Epithelial cell of prostate (primary cell): ENCODE data around the gene HORMAD2.
"Not testable (repeated sequence)": the region's sequence is repeated elsewhere in the genome, so short reads cannot be mapped to it uniquely, and the experiment has no call there.

Experiments
- DNase-seq: peaks from one replicate; pipeline ENCODE4 v3.0.0-alpha.2; 2011; ENCODE audit warnings: low read depth, low spot score
- H3K27ac ChIP-seq: fragments of 450-650 bp; 2 replicates; pipeline ENCODE4 v1.5.1; 2017; ENCODE audit warnings: mild to moderate bottlenecking

The HORMAD2 gene

DNA sequence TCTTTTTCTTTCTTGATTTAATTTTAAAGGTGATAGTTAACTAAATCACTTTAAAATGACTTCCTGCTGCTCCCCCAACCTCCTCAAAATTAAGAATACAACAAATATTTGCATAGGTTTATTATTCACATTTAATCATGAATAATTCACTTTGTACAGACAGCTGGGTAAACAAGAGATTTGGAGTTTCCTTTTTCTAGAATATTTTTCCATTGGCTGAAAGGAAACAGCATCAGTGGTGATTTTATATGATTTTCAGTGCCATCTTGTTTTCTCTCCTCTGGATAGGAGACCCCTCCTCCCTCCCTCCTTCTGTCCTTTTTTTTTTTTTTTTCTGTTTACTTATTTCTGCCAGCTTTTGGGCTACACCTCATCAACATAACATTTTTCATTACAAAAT lies 105.8 kb downstream of the HORMAD2 start:
- DNase-seq, result no peak
- H3K27ac ChIP-seq, result no peak overlapping the region

- H3K27ac ChIP-seq, result no peak overlapping the region
- no peak for DNase-seq
Observed at GRCh38 chr22:30186510-30186909, 106.2 kb downstream of the HORMAD2 start.

- no peak overlapping the region for H3K27ac ChIP-seq
- no peak for DNase-seq
Observed at GRCh38 chr22:30187094-30187493, 106.8 kb downstream of the HORMAD2 start.

GRCh38 chr22:30187529-30188407 lies 107.5 kb downstream of the HORMAD2 start:
- H3K27ac ChIP-seq, result no peak overlapping the region
- no peak for DNase-seq

GRCh38 chr22:30188911-30189310 lies 108.6 kb downstream of the HORMAD2 start:
- no peak for DNase-seq
- H3K27ac ChIP-seq, result no peak overlapping the region

DNA sequence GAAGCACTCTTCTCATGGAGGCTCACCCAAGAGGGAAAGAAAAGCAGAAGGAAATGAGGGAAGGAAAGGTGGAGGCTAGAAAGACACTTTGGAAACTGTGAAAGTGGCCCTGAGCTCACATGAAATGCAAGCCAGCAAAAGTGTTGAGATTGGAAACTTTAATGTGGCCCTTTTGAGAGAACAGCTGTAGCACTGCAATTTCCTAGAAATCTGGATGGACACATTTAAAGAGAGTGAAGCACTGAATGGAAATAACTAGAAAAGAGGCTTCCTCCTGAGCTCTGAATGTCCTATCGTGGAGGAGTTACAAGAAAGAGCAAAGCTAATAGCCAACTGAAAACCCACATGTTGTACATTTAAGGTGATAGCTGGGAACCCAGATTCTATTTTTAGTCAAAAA lies 110.3 kb downstream of the HORMAD2 start:
- DNase-seq, result no peak
- H3K27ac ChIP-seq, result no peak overlapping the region

DNA sequence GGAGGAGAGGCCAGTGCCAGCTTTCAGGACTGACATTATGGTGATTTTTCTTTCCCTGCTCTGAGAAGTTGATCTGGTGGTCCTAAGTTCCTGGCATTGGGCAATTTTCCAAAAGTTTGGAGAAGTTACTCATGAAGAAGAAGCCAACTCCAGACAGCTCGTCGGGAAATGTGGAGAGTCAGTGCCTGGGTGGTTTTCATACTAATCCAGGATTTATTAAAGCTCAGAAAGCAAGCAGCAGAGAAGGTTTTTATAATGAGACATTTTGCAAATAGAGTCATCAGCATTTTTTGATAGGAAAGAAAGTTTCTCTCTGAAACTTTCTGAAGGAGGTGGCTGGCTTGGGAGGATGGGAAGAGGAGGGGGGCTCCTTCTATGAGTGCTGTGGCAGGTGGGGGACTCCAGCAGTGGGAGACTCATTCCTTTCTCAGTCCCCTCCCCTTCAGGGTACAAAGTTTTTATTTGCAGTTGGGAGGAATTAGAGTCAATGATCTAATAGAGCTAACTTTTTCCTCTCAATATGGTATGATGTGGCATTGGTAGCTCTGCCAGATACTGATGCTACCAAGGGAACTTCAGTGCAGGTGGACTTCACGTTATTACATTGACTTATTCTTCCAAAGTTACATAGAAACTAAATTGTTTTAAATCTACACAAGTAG lies 110.9 kb downstream of the HORMAD2 start:
- H3K27ac ChIP-seq, result no peak overlapping the region
- no peak for DNase-seq

DNA sequence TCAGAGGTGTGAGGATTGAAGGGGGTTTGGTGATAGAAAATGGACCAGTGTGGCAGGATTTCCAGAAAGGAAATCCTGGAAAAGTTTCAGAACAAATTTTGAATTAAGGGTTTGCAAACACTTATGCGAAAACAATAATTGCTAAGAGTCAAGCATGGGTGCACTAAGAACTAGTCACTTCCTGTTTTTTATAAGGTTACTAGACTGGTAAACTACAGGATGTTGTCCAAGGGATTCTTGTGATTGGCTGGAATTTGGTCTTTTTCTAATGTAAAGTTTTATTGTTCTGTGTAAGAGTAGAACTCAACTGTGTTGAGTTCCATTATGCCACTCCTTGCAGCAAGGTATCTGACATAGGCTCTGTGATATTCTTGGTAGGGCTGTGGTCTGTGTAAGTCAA lies 112.2 kb downstream of the HORMAD2 start:
- DNase-seq, result no peak
- no peak overlapping the region for H3K27ac ChIP-seq

DNA sequence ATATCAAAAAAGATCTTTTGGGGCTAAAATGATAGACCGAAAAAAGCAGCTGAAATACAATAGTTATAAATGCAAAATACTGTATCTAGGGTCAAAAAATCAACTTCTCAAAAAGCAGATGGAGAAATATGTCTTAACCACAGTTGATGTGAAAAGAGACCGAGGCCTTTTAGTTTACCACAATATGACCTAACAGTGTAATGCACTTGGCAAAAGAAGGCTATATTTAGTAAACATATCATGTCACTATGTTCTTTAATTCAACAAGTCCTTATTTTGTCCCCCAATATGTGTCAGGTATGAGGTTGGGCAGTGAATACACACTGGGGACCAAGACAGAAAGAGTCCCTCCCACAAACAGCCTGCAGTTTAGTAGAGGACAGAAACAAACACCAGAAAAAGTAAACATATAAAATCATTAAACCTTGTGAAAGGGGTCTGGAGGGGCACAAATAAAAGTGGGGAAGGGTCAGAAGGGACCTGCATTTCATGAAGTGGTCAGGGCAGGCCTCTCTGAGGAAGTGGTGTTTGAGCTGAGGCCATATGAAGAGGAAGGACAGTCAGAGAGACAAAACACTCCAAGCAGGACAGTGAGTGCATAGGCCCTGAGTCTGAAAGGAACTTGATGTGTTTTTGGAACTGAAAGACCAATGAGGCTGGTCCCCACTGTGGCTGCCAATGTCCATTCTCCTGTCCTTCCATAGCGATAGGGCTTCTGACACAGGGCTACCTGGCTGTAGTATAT lies 112.9 kb downstream of the HORMAD2 start:
- H3K27ac ChIP-seq, result no peak overlapping the region

GRCh38 chr22:30195245-30196140 lies 115.2 kb downstream of the HORMAD2 start:
- no peak for DNase-seq

More for the DNA sequence above, 112.9 kb downstream of the HORMAD2 start:
- DNase-seq, result no peak

DNA sequence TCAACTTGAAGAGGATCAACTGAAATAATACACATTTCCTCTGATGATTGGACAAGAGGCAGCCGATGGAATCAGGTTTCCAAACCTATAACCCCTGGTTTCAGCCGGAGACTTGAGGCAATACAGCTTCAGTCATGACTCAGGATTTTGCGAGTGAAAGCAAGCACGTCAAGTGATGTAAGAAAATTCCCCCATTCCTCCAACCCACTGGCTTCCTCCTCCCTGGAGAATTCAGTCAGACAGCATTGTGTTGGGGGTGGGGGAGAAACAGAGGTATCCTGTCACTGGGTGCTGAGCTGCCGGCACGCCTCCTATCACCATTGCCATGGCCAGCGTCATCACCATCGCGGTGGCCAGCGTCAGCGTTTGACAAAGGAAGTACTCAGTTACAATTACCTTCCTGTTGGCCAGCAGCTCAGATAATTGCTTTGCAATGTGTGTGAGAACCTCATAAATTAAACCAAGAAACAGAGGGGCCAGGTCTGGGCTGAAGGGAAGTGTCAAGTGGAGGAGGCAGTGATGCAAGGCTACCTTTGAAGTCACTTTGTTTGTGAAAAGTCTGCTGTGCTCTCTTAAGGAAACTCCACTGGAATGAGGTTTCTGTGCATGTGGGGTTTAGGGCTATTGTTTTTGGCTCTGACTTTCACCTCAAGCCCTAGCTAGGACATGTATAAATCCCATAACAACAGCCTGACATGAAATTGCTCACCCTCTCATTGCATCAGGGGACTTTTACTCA lies 116.0 kb downstream of the HORMAD2 start:
- peak; percentile 100 for DNase-seq
- peak overlapping the region; percentile 97 for H3K27ac ChIP-seq

More at GRCh38 chr22:30195245-30196140, 115.2 kb downstream of the HORMAD2 start:
- H3K27ac ChIP-seq, result peak overlapping the region; percentile 97

GRCh38 chr22:30196880-30197336 lies 116.6 kb downstream of the HORMAD2 start:
- peak overlapping the region; percentile 97 for H3K27ac ChIP-seq
- no peak for DNase-seq

- H3K27ac ChIP-seq, result peak overlapping the region; percentile 97
- DNase-seq, result no peak
Observed at GRCh38 chr22:30197389-30197788, 117.1 kb downstream of the HORMAD2 start.

GRCh38 chr22:30198152-30198825 lies 118.0 kb downstream of the HORMAD2 start:
- peak overlapping the region; percentile 97 for H3K27ac ChIP-seq
- DNase-seq, result no peak

DNA sequence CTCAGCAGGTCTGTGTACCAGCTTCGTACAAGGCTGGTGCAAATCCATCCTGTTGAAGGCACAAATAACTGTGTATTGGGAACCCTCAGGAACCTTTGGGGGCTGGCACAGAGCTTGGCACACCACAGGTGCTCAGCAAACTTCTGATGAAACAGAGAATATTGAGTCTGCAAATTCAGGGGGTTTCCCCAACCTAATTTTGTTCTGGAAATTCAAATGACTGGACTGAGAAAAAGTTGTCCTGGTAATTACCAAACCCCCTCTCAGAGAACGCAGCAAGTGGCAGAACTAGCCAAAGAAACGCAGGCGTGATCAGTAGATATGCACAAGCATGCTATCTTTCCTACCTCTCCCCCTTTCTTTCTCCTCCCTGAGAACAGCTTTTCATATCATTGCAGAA lies 118.7 kb downstream of the HORMAD2 start:
- no peak overlapping the region for H3K27ac ChIP-seq
- no peak for DNase-seq

GRCh38 chr22:30200905-30201304 lies 120.6 kb downstream of the HORMAD2 start:
- DNase-seq, H3K27ac ChIP-seq: not testable (repeated sequence)

- peak overlapping the region; percentile 81 for H3K27ac ChIP-seq
- no peak for DNase-seq
Observed at GRCh38 chr22:30201945-30202344, 121.7 kb downstream of the HORMAD2 start.

DNA sequence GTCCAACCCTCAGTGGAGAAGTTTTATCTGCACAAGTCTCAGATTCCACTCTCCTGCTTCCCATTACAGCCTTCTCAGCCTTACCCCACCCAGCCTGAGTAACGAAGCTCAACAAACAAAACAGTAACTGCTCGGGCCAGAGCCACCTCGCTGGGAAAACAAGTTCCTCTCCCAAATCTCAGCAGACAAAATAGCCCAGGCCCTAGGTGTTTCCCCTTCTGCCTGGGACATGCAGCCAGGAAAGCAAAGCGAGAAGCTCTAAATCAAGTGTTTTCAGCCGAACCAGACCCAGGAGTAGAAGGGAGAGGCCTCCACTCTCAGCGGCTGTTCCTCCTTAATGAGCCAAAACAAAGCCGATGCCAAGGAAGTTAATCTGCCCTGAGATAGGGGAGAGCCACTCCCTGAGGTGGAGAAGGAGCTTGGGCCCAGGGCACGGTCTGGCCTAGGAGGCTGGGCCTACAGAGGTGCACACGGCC lies 122.3 kb downstream of the HORMAD2 start:
- peak overlapping the region; percentile 81 for H3K27ac ChIP-seq
- no peak for DNase-seq
